Cardiac muscle cell (in vitro differentiated cells and primary cell): ENCODE results near the gene PPP1R14B. TPM values are rescaled to one million over a fixed set of nuclear protein-coding genes. Genes with fewer than 3 reads are reported as not detected.

Source experiments
- DNase-seq, 2 donors: peaks; one replicate each; pipeline versions ENCODE4 v3.0.0 to v3.0.0-alpha.2; 2010 to 2017; ENCODE audit warnings: low read depth in 1 of 2, low spot score in 1 of 2
- H3K27ac ChIP-seq: fragments of 200-600 bp; sonication (generic); 2 replicates; pipeline ENCODE4 v1.5.1; 2016
- H3K27me3 ChIP-seq: fragments of 200-600 bp; sonication (generic); 2 replicates; pipeline ENCODE4 v1.6.0; 2016; ENCODE audit warnings: control low read depth
- H3K36me3 ChIP-seq: fragments of 200-600 bp; sonication (generic); 2 replicates; pipeline ENCODE4 v1.5.1; 2016; ENCODE audit warnings: control low read depth
- H3K4me1 ChIP-seq: fragments of 200-600 bp; sonication (generic); 2 replicates; pipeline ENCODE4 v1.8.1; 2017; ENCODE audit warnings: low read depth, mild to moderate bottlenecking, mixed run types
- H3K4me3 ChIP-seq: fragments of 200-600 bp; sonication (generic); 2 replicates; pipeline ENCODE4 v1.5.1; 2016; ENCODE audit warnings: mild to moderate bottlenecking
- H3K9me3 ChIP-seq: fragments of 200-600 bp; sonication (generic); 2 replicates; pipeline ENCODE4 v1.5.1; 2017; ENCODE audit warnings: low read depth, mild to moderate bottlenecking, control low read depth
- CTCF ChIP-seq: IDR thresholded peaks from 2 replicates; pipeline ENCODE4 v1.5.1; 2012; ENCODE audit warnings: low read depth, mild to moderate bottlenecking, low read length
- polyA plus RNA-seq: library from polyadenylated mRNA; unstranded; fragments of >200 nt; fragmentation: Nextera tagmentation; extraction: Ambion mirVana; gene quantifications from 2 replicates; pipeline ENCODE4 v1.2.1, GENCODE V29; 2016
- total RNA-seq: library from RNA; depleted of rRNA; stranded (reverse); fragments of >200 nt; gene quantifications from 2 replicates; pipeline ENCODE4 v1.2.3, GENCODE V29; 2016

Gene PPP1R14B
- total and polyA plus RNA-seq, 2 experiments from 2014 or later: 220 to 288 TPM

GRCh38 chr11:64275841-64276240 lies 29.1 kb upstream of the PPP1R14B start:
- H3K9me3 ChIP-seq: no peaks in the 10 kb centered on the region
- no peak overlapping the region for H3K27ac ChIP-seq
- DNase-seq: no peak
- TF ChIP-seq CTCF: no peak
- H3K4me1 ChIP-seq: no peaks in the 10 kb centered on the region
- H3K36me3 ChIP-seq: no peaks in the 10 kb centered on the region
- no peaks in the 10 kb centered on the region for H3K27me3 ChIP-seq
- H3K4me3 ChIP-seq: no peak overlapping the region

GRCh38 chr11:64275031-64275800 lies 28.5 kb upstream of the PPP1R14B start:
- Histone ChIP-seq H3K27ac (no peak overlapping the region), H3K4me1 (no peaks in the 10 kb centered on the region)
- TF ChIP-seq CTCF: no peak

GRCh38 chr11:64269540-64270220 lies 22.9 kb upstream of the PPP1R14B start:
- Histone ChIP-seq H3K36me3 (no peaks in the 10 kb centered on the region), H3K9me3 (no peaks in the 10 kb centered on the region), H3K4me3 (peak overlapping the region; percentile 56), H3K27ac (peak overlapping the region; percentile 92), H3K4me1 (peaks cover 8% of the 10 kb centered on the region), H3K27me3 (no peaks in the 10 kb centered on the region)
- peak; percentile 99 to 100 for DNase-seq
- TF ChIP-seq CTCF: peak; percentile 5

More at GRCh38 chr11:64275031-64275800, 28.5 kb upstream of the PPP1R14B start:
- no peaks in the 10 kb centered on the region for H3K36me3 ChIP-seq
- H3K9me3 ChIP-seq: no peaks in the 10 kb centered on the region
- no peak for DNase-seq
- no peak overlapping the region for H3K4me3 ChIP-seq
- H3K27me3 ChIP-seq: no peaks in the 10 kb centered on the region

GRCh38 chr11:64268893-64269539 lies 22.3 kb upstream of the PPP1R14B start:
- Histone ChIP-seq H3K9me3 (no peaks in the 10 kb centered on the region), H3K27me3 (no peaks in the 10 kb centered on the region), H3K27ac (peak overlapping the region; percentile 89), H3K36me3 (no peaks in the 10 kb centered on the region), H3K4me1 (peaks cover 8% of the 10 kb centered on the region), H3K4me3 (peak overlapping the region; percentile 54)
- DNase-seq: peak in 1 of 2 donors; percentile 73
- no peak for TF ChIP-seq CTCF

- no peak for TF ChIP-seq CTCF
- no peaks in the 10 kb centered on the region for H3K27me3 ChIP-seq
- H3K36me3 ChIP-seq: no peaks in the 10 kb centered on the region
- H3K27ac ChIP-seq: peak overlapping the region; percentile 89
- DNase-seq: peak in 1 of 2 donors; percentile 92
- no peaks in the 10 kb centered on the region for H3K9me3 ChIP-seq
- peaks cover 8% of the 10 kb centered on the region for H3K4me1 ChIP-seq
- H3K4me3 ChIP-seq: peak overlapping the region; percentile 54
Measured at GRCh38 chr11:64268025-64268892, 21.5 kb upstream of the PPP1R14B start.
